SU-DHL-6 (cell line): ENCODE results near the gene PPIA.

Source experiments
- H2AFZ ChIP-seq: fragments of 200-600 bp; sonication (generic); 2 replicates; pipeline ENCODE4 v1.6.1; 2014; ENCODE audit warnings: low read depth, mild to moderate bottlenecking, moderate library complexity, mixed read lengths, antibody characterized with exemption, low read length; ENCODE audit not compliant: severe bottlenecking
- H3F3A ChIP-seq: fragments of 200-600 bp; shearing (Covaris generic); 2 replicates; pipeline ENCODE4 v1.6.0; 2016; ENCODE audit warnings: antibody characterized with exemption, mild to moderate bottlenecking; ENCODE audit not compliant: insufficient read depth
- H3K27ac ChIP-seq: fragments of 200-600 bp; sonication (generic); 2 replicates; pipeline ENCODE4 v1.5.1; 2016; ENCODE audit warnings: low read depth, mild to moderate bottlenecking, low read length, moderate library complexity, mixed read lengths
- H3K27me3 ChIP-seq: fragments of 200-600 bp; sonication (generic), shearing (Covaris generic); 2 replicates; pipeline ENCODE4 v1.6.0; 2014; ENCODE audit warnings: mild to moderate bottlenecking, low read length
- H3K36me3 ChIP-seq: fragments of 200-600 bp; sonication (generic); 2 replicates; pipeline ENCODE4 v1.6.1; 2014; ENCODE audit warnings: mild to moderate bottlenecking, low read length, mixed read lengths
- H3K4me2 ChIP-seq: fragments of 300-600, 200-600 bp; shearing (Covaris generic), sonication (generic); 2 replicates; pipeline ENCODE4 v1.6.0; 2014; ENCODE audit warnings: low read length, low read depth, mild to moderate bottlenecking; ENCODE audit not compliant: poor library complexity, severe bottlenecking
- H3K4me3 ChIP-seq: fragments of 200-600 bp; sonication (generic); 2 replicates; pipeline ENCODE4 v1.5.1; 2014; ENCODE audit warnings: antibody characterized with exemption, low read length, mild to moderate bottlenecking, mixed read lengths; ENCODE audit not compliant: insufficient read depth, poor library complexity, severe bottlenecking
- H3K79me2 ChIP-seq: fragments of 200-600 bp; sonication (generic); 2 replicates; pipeline ENCODE4 v1.6.1; 2014; ENCODE audit warnings: mild to moderate bottlenecking, low read length, moderate library complexity; ENCODE audit not compliant: insufficient read depth
- H3K9ac ChIP-seq: fragments of 200-600 bp; sonication (generic); 2 replicates; pipeline ENCODE4 v1.7.0; 2014; ENCODE audit warnings: mild to moderate bottlenecking, low read length
- H3K9me2 ChIP-seq: fragments of 200-600 bp; sonication (generic); replicated peaks from 2 replicates; pipeline ENCODE4 v1.6.1; 2014; ENCODE audit warnings: low read length; ENCODE audit not compliant: insufficient read depth
- H3K9me3 ChIP-seq: fragments of 200-600 bp; sonication (generic); 2 replicates; pipeline ENCODE4 v1.6.1; 2014; ENCODE audit warnings: low read length, mixed read lengths; ENCODE audit not compliant: insufficient read depth
- H4K20me1 ChIP-seq: fragments of 200-600 bp; sonication (generic); 2 replicates; pipeline ENCODE4 v1.6.1; 2014; ENCODE audit warnings: low read depth, mild to moderate bottlenecking, antibody characterized with exemption, low read length, moderate library complexity, mixed read lengths
- CTCF ChIP-seq: fragments of 200-600 bp; sonication (generic); IDR thresholded peaks from one replicate; pipeline ENCODE4 v1.5.1; 2017; ENCODE audit warnings: antibody characterized with exemption, mild to moderate bottlenecking, low read length, moderate library complexity; ENCODE audit not compliant: insufficient read depth, poor library complexity, severe bottlenecking
- EZH2phosphoT487 ChIP-seq: fragments of 200-600 bp; sonication (generic), shearing (Covaris generic); conservative IDR thresholded peaks from 2 replicates; pipeline ENCODE4 v1.6.1; 2018; ENCODE audit warnings: mild to moderate bottlenecking, antibody characterized with exemption, low read length, moderate library complexity, mixed read lengths

The PPIA gene

GRCh38 chr7:44819292-44819691 lies 22.8 kb downstream of the PPIA start:
- Histone ChIP-seq H3K9me2 (no peaks in the 10 kb centered on the region), H3K27me3 (no peaks in the 10 kb centered on the region), H3K4me3 (no peak overlapping the region), H3K27ac (no peak overlapping the region), H3K36me3 (no peaks in the 10 kb centered on the region), H2AFZ (no peak overlapping the region), H3K79me2 (no peaks in the 10 kb centered on the region), H4K20me1 (no peaks in the 10 kb centered on the region), H3K4me2 (no peak overlapping the region), H3K9ac (no peak overlapping the region), H3K9me3 (no peaks in the 10 kb centered on the region), H3F3A (no peaks in the 10 kb centered on the region)
- no peak for TF ChIP-seq EZH2phosphoT487
- no peak for TF ChIP-seq CTCF

DNA sequence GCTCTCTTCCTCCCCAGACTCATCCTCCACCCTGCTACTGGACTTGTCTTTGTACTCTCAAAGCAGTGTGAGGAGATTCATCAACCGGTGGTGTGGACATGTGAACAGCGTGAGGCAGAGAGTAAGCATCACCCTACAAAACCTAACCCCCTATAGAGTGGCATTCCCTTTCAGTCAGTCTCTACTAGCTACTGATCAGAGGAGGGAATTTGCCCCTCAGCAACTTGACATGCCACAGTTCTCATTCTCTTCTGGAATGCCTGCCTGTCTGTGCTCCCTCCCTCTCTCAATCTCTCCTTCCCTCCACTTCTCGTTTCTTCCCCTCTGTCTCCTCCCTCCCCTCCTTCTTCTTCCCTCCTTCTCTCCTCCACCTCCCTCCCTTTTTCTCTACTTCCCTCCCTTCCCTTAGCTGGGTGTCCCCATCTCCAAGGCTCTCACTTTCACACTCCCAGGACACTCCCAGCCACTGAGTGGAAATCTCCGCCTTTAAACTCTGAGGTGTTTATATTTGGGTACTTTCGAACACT lies 26.8 kb downstream of the PPIA start:
- Histone ChIP-seq H3K79me2 (no peaks in the 10 kb centered on the region), H3K27me3 (no peaks in the 10 kb centered on the region), H3K27ac (no peak overlapping the region), H3K4me2 (no peak overlapping the region), H3K9ac (no peak overlapping the region), H3F3A (peaks cover 6% of the 10 kb centered on the region; the same call in 1 of the 2 replicates), H4K20me1 (no peaks in the 10 kb centered on the region), H3K9me2 (no peaks in the 10 kb centered on the region), H2AFZ (no peak overlapping the region), H3K36me3 (peaks cover 7% of the 10 kb centered on the region; the same call in 1 of the 2 replicates), H3K9me3 (no peaks in the 10 kb centered on the region), H3K4me3 (no peak overlapping the region)
- TF ChIP-seq CTCF: no peak
- no peak for TF ChIP-seq EZH2phosphoT487

DNA sequence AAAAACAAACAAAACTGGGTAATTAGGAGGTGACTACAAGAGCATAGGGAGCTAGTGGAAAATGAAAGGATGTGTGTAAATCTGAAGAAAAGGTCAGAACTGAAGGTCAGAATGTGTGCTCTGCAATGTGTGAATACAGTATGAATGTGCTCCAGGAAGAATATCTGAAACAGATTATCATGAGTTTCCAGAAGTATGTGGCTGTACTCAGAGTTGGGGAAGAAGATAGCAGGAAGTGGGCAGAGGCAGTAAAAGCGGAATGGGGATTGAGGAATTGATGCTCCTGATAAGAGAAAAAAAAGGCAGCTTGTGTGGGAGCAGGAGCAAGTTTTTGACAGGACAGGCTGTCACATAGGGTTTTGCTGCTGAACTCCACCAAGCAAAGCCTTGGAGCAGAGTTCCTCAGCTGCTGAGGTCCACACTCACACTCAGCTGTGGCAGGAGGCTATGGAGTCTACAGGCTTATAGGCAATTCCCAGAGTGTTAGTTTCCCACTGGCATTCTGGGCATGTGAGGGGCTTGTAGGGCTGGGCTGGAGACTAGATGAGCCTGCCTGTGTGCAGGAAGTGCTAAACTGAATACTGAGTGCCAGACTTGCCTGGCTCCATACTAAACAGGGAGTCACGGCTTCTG lies 28.5 kb downstream of the PPIA start:
- Histone ChIP-seq H3K9me3 (no peaks in the 10 kb centered on the region), H3K4me2 (no peak overlapping the region), H3K27me3 (no peaks in the 10 kb centered on the region), H2AFZ (no peak overlapping the region), H3F3A (peaks cover 10% of the 10 kb centered on the region; the same call in 1 of the 2 replicates), H3K9ac (no peak overlapping the region), H3K36me3 (peaks cover 17% of the 10 kb centered on the region), H3K27ac (no peak overlapping the region), H3K4me3 (no peak overlapping the region), H4K20me1 (no peaks in the 10 kb centered on the region), H3K79me2 (no peaks in the 10 kb centered on the region), H3K9me2 (no peaks in the 10 kb centered on the region)
- no peak for TF ChIP-seq EZH2phosphoT487
- TF ChIP-seq CTCF: no peak
